T-helper 1 cell treated with Interleukin-12 subunit alpha and Interleukin-12 subunit beta and Interleukin-4 antibody, amounts not matched to agents 30 ng/mL and 1 ng/mL, for 36 hours (primary cell): ENCODE measurements around the gene TDRD9. TPM values are rescaled to one million over a fixed set of nuclear protein-coding genes. Genes with fewer than 3 reads are reported as not detected.

Experiments used
- intact Hi-C: fragments of 100-400 bp; cut with micrococcal nuclease; formaldehyde crosslinking; loops from one replicate; pipeline ENCODE4 v1.15.1; 2024
- total RNA-seq: library from RNA; stranded (reverse); gene quantifications from 2 replicates; pipeline ENCODE4 v1.2.3, GENCODE V29; 2022

Gene TDRD9
- total RNA-seq, 1 donor from 2014 or later = not detected

- intact Hi-C loops = loop anchor here (5.0 kb wide), 2 partner anchors 153 to 397 kb away; partner anchors contain the start of gene TRMT61A
Measured at GRCh38 chr14:103923863-103924262, 4.4 kb upstream of the TDRD9 start.

GRCh38 chr14:103925316-103925715 is 2.9 kb upstream of the TDRD9 start:
- intact Hi-C loops = no loop called here

DNA sequence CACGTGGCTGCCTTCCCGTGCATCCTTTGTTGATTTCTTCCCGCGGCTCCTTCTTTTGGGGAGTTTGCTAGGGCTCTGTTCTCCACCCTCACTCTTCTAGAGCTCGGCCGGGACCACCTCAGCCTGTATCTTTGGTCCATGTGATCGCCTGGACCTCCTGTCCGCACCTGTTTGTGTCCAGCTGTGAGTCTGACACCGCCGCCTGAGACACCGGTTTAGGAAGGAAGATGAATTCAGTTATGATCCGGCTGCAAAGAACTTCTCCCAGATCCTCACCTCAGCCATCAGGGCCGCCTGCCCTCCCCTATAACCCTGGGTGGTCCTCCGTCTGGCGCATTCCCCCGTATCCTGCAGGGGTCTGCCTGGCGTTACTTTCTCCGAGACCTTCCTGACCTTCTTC is 690 bp upstream of the TDRD9 start:
- intact Hi-C loops = no loop called here

- intact Hi-C loops = no loop called here
Measured at GRCh38 chr14:103930051-103930604, 1.9 kb downstream of the TDRD9 start.

- intact Hi-C loops = no loop called here
Measured at GRCh38 chr14:103931422-103931821, 3.2 kb downstream of the TDRD9 start.

GRCh38 chr14:103932791-103933490 is 4.7 kb downstream of the TDRD9 start:
- intact Hi-C loops = no loop called here

DNA sequence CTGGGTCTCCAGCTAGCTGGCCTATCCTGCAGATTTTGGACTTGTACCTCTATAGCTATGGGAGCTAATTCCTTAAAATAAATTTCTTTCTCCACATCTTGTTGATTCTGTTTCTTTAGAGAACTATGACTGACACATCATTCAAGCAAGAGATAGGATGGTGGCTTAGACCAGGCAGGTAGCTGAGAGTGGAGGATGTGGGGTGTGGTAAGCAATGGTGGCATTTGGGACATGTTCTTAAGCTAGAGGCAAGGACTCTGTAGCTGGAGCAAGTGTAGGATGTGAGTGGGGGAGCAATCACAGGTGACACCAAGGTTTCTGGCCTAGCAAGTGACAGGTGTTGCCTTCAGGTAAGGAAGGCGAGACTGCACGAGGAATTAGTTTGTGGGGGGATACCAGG is 6.8 kb downstream of the TDRD9 start:
- intact Hi-C loops = no loop called here

DNA sequence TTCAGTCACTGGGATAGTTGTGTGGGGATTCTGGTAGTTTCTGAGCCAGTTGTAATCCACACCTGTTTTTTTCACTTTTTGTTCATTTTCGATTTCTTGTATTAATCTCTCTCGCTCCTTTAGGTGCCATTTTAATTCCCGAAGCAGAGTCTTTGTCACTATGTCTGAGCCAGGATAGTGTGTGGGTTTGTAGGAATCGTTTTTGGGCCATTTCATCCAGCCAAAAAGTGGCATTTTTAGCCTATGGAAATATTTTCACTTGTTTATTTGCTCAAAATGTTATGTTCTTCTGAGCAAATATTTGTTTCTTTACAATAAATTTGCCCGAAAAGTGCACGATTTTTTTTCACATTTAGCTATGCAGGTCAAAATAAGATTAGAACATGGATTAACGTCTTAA is 13.2 kb downstream of the TDRD9 start:
- intact Hi-C loops = no loop called here

DNA sequence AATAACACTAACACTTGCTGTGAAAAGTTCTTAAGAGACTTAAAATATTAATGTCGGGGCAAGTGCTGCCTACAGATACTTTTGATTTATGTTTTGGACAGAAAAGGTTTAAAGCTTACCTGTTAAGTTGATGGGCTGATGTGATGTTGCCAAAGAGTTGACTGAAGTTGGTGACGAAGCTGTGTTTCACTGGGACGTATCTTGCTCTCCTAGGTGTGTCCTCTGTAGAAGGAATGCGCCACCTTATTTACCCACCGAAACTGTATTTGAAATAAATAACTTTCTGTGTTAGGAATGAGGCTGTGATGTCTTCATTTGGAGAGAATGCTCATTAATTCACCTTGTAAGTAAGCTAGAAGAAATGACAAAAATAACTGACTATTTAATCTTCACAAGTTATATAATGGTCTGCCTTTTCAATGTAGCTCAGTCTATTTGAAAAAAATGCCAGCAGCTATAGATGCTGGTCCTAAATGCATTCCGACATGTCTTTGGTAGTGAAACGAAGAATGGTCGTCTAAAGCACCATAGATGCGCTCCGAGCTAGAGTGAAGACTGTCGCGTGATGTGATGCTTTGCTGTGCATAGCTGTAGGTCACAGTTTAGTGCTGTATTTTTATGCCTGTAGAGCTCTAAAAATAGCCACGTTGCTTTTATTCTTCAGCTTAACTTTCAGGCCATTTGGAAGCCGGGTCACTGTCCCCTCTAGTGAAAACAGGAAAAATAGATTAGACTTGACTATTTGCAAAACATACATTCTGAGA is 13.9 kb downstream of the TDRD9 start, which contains the start of gene RD3L:
Gene RD3L, minus strand, starts transcription at position 557 of the 764 bp plus-strand sequence. CDS start 834 bp downstream, outside the sequence.
- intact Hi-C loops = no loop called here

DNA sequence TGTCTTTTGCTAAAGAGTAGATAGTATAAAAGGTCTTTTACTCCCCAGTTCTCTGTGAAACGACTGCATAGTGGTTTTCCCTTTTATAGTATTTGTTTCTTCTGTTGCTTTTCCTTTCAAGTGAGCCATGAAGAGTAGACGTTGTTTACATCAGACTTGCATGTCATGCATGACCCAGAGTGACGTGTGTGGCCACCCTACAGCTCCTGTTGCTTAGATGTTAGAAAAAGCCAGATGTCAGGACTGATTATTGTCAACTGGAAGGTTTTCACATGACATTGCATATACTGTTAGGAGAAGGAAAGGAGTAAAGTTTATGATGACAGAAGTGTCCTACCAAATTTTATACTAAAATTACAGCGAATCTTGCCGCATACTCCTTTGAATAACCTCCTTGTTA is 15.4 kb downstream of the TDRD9 start:
- intact Hi-C loops = no loop called here

DNA sequence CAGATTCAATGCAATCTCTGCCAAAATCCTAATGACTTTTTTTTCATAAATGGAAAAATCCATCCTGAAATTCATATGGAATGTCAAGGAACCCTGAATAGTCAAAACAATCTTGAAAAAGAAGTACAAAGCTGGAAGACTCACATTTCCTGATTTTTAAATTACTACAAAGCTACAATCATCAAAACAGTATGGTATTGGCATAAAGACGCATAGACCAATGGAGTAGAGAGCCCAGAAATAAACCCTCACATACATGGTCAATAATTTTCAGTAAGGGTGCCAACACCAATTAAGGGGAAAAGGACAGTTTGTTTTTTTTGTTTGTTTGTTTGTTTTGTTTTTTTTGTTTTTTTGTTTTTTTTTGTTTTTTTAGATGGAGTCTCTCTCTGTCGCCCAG is 18.7 kb downstream of the TDRD9 start:
- intact Hi-C loops = no loop called here

DNA sequence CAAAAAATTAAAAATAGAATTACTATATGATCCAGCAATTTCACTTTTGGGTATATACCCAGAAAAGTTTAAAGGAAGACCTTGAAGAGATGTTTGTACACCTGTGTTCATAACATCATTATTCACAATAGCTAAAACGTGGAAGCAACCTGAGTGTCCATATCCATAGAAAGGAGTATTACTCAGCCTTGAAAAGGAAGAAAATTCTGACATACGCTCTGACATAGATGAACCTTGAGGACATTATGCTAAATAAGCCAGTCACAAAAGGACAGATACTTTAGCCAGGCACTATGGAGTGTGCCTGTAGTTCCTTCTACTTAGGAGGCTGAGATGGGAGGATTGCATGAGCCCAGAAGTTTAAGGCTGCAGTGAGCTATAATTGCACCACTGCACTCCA is 20.2 kb downstream of the TDRD9 start:
- intact Hi-C loops = no loop called here

- intact Hi-C loops = no loop called here
Measured at GRCh38 chr14:103949131-103949790, 21.0 kb downstream of the TDRD9 start.

DNA sequence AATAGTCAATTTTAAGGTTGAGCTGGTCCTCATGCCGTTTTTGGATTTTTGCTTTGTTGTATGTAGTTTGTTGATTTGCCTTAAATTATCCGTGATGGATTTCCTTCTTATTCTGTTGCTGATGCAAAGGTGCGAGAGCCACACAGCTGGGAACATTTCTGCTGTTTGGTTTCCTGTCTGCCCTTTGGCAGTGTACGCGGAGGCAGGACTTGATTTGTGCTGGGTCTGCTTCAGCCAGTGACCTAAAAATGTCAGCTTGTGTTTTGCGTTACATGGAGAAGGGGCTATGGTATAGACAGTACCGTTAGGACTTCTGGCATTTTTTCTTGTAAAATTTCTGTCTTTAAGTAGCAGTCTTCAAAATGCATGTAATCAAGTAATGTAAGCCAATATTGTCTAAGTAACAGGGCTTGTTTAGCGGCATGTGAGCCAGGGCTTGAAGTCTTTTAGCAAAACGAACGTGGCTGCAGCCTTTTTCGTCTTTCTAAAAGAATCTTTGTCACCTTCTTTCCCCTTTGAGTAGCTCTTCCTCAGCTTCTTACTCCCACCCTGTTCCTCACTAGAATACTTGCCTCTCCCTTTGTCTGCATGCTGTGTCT is 32.3 kb downstream of the TDRD9 start:
- intact Hi-C loops = no loop called here

DNA sequence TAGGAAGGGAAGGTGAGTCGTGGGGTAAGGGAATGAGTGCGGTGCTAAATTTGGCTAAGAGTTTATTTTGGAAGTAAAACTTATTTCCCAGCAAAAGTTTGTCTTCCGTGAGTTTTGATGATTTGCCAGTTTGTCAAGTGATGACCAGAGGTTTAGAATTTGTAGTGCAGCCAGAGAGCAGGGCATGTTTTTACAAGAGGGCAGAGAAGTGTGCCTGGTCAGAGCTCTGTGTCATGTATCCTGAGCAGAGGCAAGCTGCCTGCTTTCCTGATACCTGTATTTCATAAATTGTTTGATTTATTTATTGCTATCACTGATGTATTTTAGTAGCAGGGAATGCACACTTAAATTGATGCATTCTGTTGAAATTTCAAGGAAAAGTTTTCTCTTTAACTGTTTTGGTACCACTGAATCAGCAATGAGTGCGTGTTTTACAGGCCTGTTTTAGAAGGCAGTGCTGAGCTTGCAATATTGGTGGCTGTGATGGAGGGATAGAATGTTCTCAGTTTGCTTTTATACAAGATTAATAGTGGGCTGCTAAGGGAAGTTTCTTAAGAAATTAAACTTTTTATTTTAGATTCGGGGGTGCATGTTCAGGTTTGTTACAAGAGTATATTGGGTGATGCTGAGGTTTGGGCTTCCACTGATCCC is 33.8 kb downstream of the TDRD9 start:
- intact Hi-C loops = no loop called here

DNA sequence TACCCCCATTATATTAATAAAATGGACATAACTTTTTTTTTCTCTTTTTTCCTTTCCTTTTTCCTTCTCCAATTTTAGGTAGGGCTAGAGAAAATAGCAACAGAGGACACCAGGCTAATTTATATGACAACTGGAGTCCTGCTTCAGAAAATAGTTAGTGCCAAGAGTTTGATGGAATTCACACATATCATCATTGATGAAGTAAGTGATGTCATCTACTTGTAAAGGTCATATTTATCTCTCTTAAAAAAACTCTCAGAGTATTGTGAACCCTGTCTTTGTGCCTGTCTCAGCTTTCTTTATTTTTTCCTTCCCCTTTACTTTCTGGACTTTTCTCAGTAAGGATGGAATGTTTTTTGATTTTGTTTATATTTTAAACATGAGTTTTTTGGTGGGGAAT is 38.4 kb downstream of the TDRD9 start:
- intact Hi-C loops = no loop called here

DNA sequence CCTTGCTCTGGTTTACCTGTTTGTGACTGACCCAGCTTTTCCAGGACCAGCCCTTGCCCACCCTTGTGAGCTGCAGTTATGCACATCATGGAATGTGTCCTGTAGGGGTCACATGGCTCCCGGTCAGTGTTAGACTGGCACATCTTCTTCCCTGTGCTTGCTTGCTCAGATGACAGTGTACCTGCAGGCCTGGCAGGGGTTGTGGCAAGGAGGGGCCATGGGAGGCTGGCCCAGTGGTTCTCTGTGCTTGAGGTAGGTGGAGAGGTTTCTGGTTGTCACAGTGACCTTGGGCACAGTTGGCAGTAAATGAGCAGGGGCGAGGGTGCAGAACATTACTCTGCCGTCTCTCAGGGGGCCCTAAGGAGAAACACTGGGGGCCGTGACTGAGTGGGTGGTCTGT is 41.7 kb downstream of the TDRD9 start:
- intact Hi-C loops = no loop called here

- intact Hi-C loops = no loop called here
Measured at GRCh38 chr14:103973354-103973753, 45.1 kb downstream of the TDRD9 start.

DNA sequence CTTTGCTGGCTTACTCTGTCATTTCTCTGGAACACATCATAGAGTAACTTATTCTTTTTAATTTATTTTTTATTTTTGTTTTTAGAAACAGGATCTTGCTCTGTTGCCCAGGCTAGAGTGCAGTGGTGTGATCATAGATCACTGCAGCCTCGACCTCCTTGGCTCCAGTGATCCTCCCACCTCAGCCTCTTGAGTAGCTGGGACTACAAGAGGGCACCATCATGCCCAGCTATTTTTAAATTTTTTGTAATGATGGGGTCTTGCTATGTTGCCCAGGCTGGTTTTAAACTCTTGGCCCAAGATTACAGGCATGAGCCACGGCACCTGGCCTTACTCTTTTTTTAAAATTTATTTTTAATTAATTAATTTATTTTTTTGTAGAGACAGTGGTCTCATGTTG is 46.3 kb downstream of the TDRD9 start:
- intact Hi-C loops = no loop called here

- intact Hi-C loops = loop anchor here (2.0 kb wide), 1 partner anchor 172 kb away; no protein-coding TSS in a partner anchor
Measured at GRCh38 chr14:103980623-103981238, 52.5 kb downstream of the TDRD9 start.
